IPS-18c (cell line): ENCODE measurements around the gene PRSS57.
"Not testable (repeated sequence)": the region's sequence is repeated elsewhere in the genome, so short reads cannot be mapped to it uniquely, and the experiment has no call there.

Experiments
- H3K4me3 ChIP-seq: 2 replicates; pipeline ENCODE4 v1.7.0; 2013; ENCODE audit warnings: low read depth, mild to moderate bottlenecking, low read length, moderate library complexity; ENCODE audit not compliant: insufficient read depth
- H3K9me3 ChIP-seq: one replicate; pipeline ENCODE4 v1.6.1; 2013; ENCODE audit warnings: mild to moderate bottlenecking, low read length, moderate library complexity; ENCODE audit not compliant: control insufficient read depth, insufficient read depth

PRSS57 gene

GRCh38 chr19:681029-682019, 13.9 kb downstream of the PRSS57 start:
- Histone ChIP-seq H3K4me3 (no peak overlapping the region), H3K9me3 (no peaks in the 10 kb centered on the region)

- peak overlapping the region; percentile 84 for H3K4me3 ChIP-seq
- no peaks in the 10 kb centered on the region for H3K9me3 ChIP-seq
Observed at GRCh38 chr19:680287-681028, 14.8 kb downstream of the PRSS57 start.

- H3K9me3 ChIP-seq, result no peaks in the 10 kb centered on the region
- peak overlapping the region; percentile 84 for H3K4me3 ChIP-seq
Observed at GRCh38 chr19:679418-680286, 15.6 kb downstream of the PRSS57 start.

- Histone ChIP-seq H3K4me3 (no peak overlapping the region), H3K9me3 (no peaks in the 10 kb centered on the region)
Observed at GRCh38 chr19:678791-679388, 16.4 kb downstream of the PRSS57 start.

GRCh38 chr19:677601-678436, 17.4 kb downstream of the PRSS57 start:
- Histone ChIP-seq H3K4me3 (no peak overlapping the region), H3K9me3 (no peaks in the 10 kb centered on the region)

GRCh38 chr19:677201-677600, 18.1 kb downstream of the PRSS57 start:
- Histone ChIP-seq H3K9me3 (no peaks in the 10 kb centered on the region), H3K4me3 (no peak overlapping the region)

GRCh38 chr19:676339-677105, 18.7 kb downstream of the PRSS57 start, which contains the start of gene FSTL3:
TSS of gene FSTL3 (plus strand) at chr19:676392. CDS start at chr19:676424, 32 bp downstream.
- Histone ChIP-seq H3K4me3 (peak within 1 kb of the TSS; percentile 20; the same call in 1 of the 2 replicates), H3K9me3 (no peaks in the 10 kb centered on the region)

GRCh38 chr19:676007-676338, 19.3 kb downstream of the PRSS57 start:
- H3K4me3 ChIP-seq, result no peak overlapping the region
- H3K9me3 ChIP-seq, result no peaks in the 10 kb centered on the region

GRCh38 chr19:674282-675151, 20.7 kb downstream of the PRSS57 start:
- Histone ChIP-seq H3K4me3 (no peak overlapping the region), H3K9me3 (no peaks in the 10 kb centered on the region)

- H3K4me3 ChIP-seq, result no peak overlapping the region
- H3K9me3 ChIP-seq, result no peaks in the 10 kb centered on the region
Observed at GRCh38 chr19:670609-671075, 24.6 kb downstream of the PRSS57 start.

GRCh38 chr19:668675-669434, 26.4 kb downstream of the PRSS57 start:
- H3K9me3 ChIP-seq, H3K4me3 ChIP-seq: not testable (repeated sequence)

GRCh38 chr19:666985-667573, 28.2 kb downstream of the PRSS57 start:
- not testable (repeated sequence) for H3K4me3 ChIP-seq, H3K9me3 ChIP-seq

GRCh38 chr19:664913-665443, 30.3 kb downstream of the PRSS57 start:
- Histone ChIP-seq H3K9me3 (no peaks in the 10 kb centered on the region), H3K4me3 (no peak overlapping the region)
